ENCODE results near the gene LRRC9.
A peak's percentile ranks its signal among the peaks of the same experiment; 100 is the strongest.
"Not testable (repeated sequence)": the region's sequence is repeated elsewhere in the genome, so short reads cannot be mapped to it uniquely, and the experiment has no call there.

LRRC9 gene

GRCh38 chr14:60064491-60065072 is 144.6 kb downstream of the LRRC9 start:
- no peak for DNase-seq (ENCODE audit: low read depth)

DNA sequence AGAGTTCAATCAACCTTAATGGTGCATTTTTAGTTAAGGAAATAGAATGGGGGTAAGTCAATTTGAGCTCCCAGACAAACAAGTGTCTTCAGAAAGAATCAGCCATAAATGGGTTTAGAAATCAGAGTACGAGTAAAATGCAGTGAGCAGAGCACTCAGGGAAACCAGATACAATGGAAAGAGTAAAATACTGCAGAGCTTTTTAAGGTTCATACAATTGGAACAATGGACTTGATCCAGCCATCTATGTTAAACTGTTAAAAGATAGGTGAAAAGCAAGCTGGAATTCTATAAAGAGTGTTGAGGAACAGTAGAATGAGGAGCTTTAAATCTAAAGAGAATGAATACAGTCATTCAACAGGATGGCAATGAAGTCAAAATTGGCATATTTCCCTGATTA is 147.9 kb downstream of the LRRC9 start:
- no peak for DNase-seq (ENCODE audit: low read depth)

DNA sequence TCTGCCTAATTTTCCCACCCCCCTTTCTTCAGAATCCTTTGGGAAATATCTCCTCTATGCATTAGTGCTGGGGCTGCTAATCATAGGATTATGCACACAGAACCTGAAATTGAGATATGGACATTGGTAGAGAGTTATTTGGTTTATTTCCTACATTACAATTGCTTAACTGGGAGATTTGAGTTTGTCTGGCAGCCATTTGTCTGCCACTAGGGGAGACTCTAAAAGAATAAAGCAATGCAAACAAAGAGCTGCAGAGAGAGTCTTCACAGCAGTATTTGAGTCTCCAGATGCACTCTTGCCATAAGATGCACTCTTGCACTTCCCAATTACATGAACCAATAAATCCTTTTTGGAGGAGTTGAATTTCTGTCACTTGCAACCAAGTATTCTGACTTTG is 159.8 kb downstream of the LRRC9 start:
- DNase-seq (ENCODE audit: low read depth): no peak

DNA sequence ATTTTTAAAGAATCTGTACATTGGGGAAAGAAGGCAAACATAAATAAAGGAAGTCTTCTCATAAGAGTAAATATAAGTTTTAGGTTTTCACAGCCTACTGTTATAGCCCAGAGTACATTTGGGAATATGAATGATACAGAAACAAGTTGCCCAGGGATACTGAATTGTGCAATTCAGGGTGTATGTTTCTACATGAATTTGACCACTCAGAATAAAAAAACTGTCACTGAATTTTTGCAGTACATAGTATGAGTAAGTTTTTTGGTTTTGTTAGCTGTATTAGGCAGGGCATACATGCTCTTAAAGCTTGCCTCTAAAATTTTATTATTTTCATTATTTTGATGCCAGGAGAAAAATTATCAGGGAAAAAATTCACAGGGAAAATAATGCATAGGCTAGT is 165.1 kb downstream of the LRRC9 start:
- no peak for DNase-seq (ENCODE audit: low read depth)

DNA sequence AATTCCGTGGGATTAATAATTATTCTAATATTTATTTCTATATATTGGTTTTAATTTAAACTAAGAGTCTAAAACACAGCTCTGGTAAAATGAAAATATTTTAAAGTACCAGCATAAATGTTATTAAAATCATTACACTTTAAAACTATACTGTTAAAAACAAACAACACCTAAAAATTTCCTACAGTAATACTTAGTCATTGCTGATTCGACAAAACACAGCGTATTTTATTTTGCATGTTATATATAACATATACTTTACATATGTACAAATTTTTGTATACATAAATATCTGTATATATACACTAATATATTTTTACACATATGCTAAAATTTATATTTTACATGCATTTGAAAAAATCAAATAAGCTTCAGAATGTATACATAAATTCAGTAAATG is 165.7 kb downstream of the LRRC9 start:
- DNase-seq (ENCODE audit: low read depth): no peak

GRCh38 chr14:60087668-60088067 is 167.7 kb downstream of the LRRC9 start:
- no peak for DNase-seq (ENCODE audit: low read depth)

GRCh38 chr14:60089221-60089620 is 169.3 kb downstream of the LRRC9 start:
- no peak for DNase-seq (ENCODE audit: low read depth)

GRCh38 chr14:60090864-60091519 is 171.0 kb downstream of the LRRC9 start:
- DNase-seq (ENCODE audit: low read depth): no peak

- peak; percentile 87 for DNase-seq (ENCODE audit: low read depth)
Observed at GRCh38 chr14:60091550-60092525, 171.9 kb downstream of the LRRC9 start, which contains the start of gene PCNX4. Gene PCNX4, plus strand, starts transcription at chr14:60091923. Its CDS starts 15,716 bp downstream, at chr14:60107639.

- no peak for DNase-seq (ENCODE audit: low read depth)
Observed at GRCh38 chr14:60092526-60092920, 172.6 kb downstream of the LRRC9 start.

GRCh38 chr14:60093080-60093479 is 173.1 kb downstream of the LRRC9 start:
- DNase-seq (ENCODE audit: low read depth): no peak

- DNase-seq (ENCODE audit: low read depth): no peak
Observed at GRCh38 chr14:60093606-60094005, 173.7 kb downstream of the LRRC9 start.

DNA sequence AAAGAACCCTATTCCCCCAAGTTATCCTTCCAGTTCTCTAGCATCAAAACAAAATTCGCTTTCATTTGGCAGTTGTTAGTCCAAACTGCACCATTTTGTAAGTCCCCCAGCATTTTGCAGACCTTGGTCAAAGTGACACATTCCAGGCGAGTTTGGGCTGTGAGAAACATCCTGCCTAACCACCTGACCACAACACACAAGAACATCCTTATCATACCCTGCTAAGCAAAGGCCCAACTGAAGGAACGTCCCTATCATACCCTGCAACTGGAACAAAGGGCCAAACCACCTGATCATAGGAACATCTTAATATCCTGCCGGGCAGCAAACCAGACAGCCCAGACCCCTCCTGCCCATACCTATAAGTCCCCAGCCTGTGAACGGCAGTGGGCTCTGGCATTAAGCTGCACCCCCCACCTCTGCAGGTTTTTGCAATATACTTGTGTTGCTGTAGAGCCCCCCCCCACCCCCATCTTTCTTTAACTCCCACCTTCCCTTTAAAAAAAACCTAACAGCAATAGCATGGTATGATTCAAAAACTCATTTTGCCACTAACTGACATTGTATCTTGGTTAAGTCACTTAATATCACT is 174.5 kb downstream of the LRRC9 start:
- DNase-seq (ENCODE audit: low read depth): no peak

- no peak for DNase-seq (ENCODE audit: low read depth)
Observed at GRCh38 chr14:60095231-60095630, 175.3 kb downstream of the LRRC9 start.

DNA sequence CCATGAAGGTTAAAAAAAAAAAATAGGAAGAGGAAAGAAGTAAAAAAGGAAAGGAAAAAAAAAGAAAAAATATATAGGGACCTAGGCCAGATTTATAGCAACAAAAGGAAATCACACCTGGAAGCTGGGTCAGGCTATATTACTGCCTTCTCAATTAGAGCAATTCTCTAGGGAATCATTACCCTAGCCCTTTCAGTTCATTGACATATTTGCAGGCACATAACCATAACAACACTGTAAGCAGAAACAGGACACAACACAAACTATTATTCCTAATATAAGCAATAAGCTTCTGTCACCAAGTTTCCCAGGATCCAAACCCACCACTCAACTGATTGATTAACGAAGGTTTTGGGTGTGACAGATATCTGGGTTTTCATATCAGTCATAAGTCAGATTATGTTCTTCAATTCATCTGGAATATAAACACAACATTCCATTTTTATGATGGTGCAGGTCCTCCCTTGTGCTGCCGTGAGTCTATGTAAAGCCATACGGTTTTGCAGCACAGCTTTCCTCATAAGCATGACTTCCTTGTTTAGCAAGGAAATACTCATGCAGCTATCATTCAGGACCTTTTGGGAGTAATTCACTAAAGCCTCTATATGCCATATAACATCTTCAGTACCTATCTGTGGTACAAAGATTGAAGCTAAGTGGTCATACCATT is 176.0 kb downstream of the LRRC9 start:
- DNase-seq (ENCODE audit: low read depth): no peak

DNA sequence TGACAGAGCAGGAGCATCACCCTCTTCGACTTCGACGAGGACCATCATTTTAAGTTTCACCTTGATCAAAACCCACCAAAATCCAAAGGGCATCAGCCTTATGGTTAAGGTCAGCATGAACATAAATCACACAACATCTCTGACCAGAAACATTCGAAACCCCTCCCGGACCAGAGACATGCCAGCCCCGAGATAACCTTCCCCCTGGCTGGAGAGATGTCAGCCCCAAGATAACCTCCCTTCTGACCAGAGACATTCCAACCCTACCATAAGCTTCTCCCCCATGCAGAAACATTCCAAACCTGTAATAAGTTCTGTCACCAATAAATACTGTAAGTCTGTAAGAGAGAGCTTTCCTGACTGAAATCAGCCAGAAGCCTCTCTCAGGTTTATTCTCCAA is 178.0 kb downstream of the LRRC9 start:
- no peak for DNase-seq (ENCODE audit: low read depth)

DNA sequence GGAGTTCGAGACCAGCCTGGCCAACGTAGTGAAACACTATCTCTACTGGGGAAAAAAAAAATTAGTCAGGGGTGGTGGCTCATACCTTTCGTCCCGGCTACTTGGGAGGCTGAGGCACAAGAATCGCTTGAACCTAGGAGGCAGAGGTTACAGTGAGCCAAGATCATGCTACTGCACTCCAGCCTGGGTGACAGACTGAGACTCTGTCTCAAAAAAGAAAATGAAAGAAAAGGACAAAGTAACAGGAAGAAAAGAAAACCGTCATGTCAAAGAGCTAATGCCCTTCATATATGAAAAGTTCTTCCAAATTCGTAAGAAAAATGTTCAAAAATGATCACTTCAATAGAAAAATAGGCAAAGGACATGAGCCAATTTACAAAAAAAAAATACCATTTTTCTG is 179.9 kb downstream of the LRRC9 start:
- not testable (repeated sequence) for DNase-seq (ENCODE audit: low read depth)

DNA sequence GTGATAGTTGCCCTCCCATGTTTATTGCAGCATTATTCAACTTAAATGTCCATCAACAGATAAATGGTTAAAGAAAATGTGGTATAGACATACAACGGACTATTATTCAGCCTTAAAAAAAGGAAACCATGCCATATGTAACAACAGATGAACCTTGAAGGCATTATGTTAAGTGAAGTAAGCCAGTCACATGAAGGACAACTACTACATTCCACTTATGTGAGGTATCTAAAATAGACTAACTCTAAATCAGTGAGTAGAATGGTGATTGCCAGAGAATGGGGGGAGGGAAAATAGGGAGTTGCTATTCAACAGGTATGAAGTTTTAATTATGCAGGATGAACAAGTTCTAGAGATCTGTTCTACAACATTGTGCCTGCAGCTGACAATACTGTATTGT is 181.8 kb downstream of the LRRC9 start:
- no peak for DNase-seq (ENCODE audit: low read depth)

- DNase-seq (ENCODE audit: low read depth): no peak
Observed at GRCh38 chr14:60102389-60102788, 182.4 kb downstream of the LRRC9 start.

DNA sequence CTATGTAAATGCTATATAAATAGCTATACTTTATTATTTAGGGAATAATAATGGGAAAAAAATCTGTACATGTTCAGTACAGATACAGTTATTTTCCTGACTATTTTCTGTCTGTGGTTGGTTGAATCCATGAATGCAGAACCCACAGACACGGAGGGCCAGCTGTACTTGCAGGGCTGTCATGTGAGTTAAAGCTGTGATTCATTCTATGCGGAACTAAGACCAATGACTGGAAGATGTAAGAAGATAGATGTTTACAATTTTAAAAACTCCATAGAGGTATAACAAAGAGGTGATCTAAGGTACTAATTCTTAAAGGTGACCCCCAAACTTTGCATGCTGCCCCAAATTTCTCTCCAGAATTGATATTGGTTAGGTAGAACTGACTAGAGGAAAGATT is 186.4 kb downstream of the LRRC9 start:
- no peak for DNase-seq (ENCODE audit: low read depth)

DNA sequence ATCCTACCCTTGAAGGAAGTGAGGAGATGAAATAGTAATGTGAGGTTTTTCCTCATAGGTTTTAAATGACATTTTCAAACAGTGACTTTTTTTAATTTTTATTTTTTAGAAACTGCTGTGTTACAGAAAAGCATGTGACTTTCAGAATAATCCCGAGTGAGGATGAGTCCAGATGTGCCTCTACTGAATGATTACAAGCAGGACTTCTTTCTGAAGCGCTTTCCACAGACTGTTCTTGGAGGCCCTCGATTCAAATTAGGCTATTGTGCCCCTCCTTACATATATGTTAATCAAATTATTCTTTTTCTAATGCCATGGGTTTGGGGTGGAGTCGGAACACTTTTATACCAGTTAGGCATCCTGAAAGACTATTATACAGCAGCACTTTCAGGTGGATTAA is 187.5 kb downstream of the LRRC9 start:
- no peak for DNase-seq (ENCODE audit: low read depth)

DNA sequence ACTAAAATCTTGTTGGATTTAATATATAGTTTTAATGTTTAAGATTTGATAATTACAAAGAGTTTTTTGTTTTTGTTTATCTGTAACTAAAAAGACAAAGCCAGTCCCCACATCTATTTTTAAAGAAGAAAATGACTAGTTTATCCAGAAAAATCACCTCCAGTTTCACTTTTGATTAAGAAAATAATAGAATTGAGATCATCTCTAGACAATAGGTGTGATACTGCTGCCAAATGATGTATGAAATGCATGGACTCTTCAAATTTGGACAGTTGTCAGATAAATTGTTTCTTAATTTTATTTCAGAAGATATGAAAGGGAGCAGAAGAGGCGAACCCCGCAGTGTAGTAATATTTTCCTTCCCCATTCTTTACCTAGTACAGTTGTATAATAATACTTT is 191.8 kb downstream of the LRRC9 start:
- no peak for DNase-seq (ENCODE audit: low read depth)

All from activated T-helper 9 cell treated with anti-CD3 and anti-CD28 coated beads, Interleukin-2, amount 50 U/mL, for 16 hours (primary cell).